H1 (cell line): ENCODE results near the gene DNAJC28. TPM values are rescaled to one million over a fixed set of nuclear protein-coding genes. Genes with fewer than 3 reads are reported as not detected.

Source experiments
- ASH2L ChIP-seq: fragments of 200-600, 300-600 bp; sonication (generic); IDR thresholded peaks from one replicate; pipeline ENCODE4 v1.7.1; 2017; ENCODE audit warnings: low read length
- CBX5 ChIP-seq: fragments of 300-800, 300-1000 bp; sonication (generic); IDR thresholded peaks from 2 replicates; pipeline ENCODE4 v1.7.1; 2016; ENCODE audit warnings: antibody characterized with exemption, low read length, low read depth
- CEBPB ChIP-seq: IDR thresholded peaks from 2 replicates; pipeline ENCODE4 v1.6.1; 2012; ENCODE audit warnings: low read depth, low read length
- E2F6 ChIP-seq: IDR thresholded peaks from 2 replicates; pipeline ENCODE4 v1.6.1; 2012; ENCODE audit warnings: inconsistent platforms
- GABPA ChIP-seq: IDR thresholded peaks from 2 replicates; pipeline ENCODE4 v1.6.1; 2011; ENCODE audit warnings: mild to moderate bottlenecking, low read length, moderate library complexity, borderline replicate concordance; ENCODE audit not compliant: insufficient read depth
- MAX ChIP-seq: IDR thresholded peaks from 2 replicates; pipeline ENCODE4 v1.6.1; 2012; ENCODE audit warnings: inconsistent platforms
- PHF8 ChIP-seq: fragments of 200-600 bp; sonication (generic); conservative IDR thresholded peaks from 2 replicates; pipeline ENCODE4 v1.7.1; 2012; ENCODE audit warnings: low read depth, mild to moderate bottlenecking, inconsistent platforms, low read length, moderate library complexity
- RBBP5 ChIP-seq: IDR thresholded peaks from 2 replicates; pipeline ENCODE4 v1.7.1; 2012; ENCODE audit warnings: low read depth, mild to moderate bottlenecking, inconsistent platforms, low read length, moderate library complexity, borderline replicate concordance
- RFX5 ChIP-seq: IDR thresholded peaks from 2 replicates; pipeline ENCODE4 v1.6.1; 2011; ENCODE audit warnings: low read depth, low read length, improper control_type of control experiment, borderline replicate concordance
- SAP30 ChIP-seq: fragments of 300-600 bp; sonication (generic); IDR thresholded peaks from 2 replicates; pipeline ENCODE4 v1.7.1; 2012; ENCODE audit warnings: low read length, moderate library complexity, mild to moderate bottlenecking, inconsistent platforms; ENCODE audit not compliant: insufficient read depth, insufficient replicate concordance
- SIN3A ChIP-seq, 2 experiments: IDR thresholded peaks in 1 of 2; conservative IDR thresholded peaks in 1 of 2; 2 replicates each; pipeline ENCODE4 v1.6.1; 2011 to 2012; ENCODE audit warnings: low read length in 2 of 2, improper control_type of control experiment in 1 of 2, low read depth in 1 of 2, mild to moderate bottlenecking in 1 of 2
- SP2 ChIP-seq: IDR thresholded peaks from 2 replicates; pipeline ENCODE4 v1.6.1; 2012; ENCODE audit warnings: mild to moderate bottlenecking, low read length, inconsistent platforms
- TAF7 ChIP-seq: optimal IDR thresholded peaks from 2 replicates; pipeline ENCODE3; 2011; ENCODE audit warnings: low read depth, mild to moderate bottlenecking, inconsistent platforms, low read length, moderate library complexity, borderline replicate concordance
- polyA plus RNA-seq, 7 experiments: library from polyadenylated mRNA; depleted of rRNA in 3 of 7; stranded (reverse) in 5 of 7; unstranded in 2 of 7; fragments of >200 nt in 5 of 7; fragments of 200-250 nt in 2 of 7; gene quantifications; 1 replicate in 5 of 7; 2 replicates in 1 of 7; 4 replicates in 1 of 7; pipeline versions ENCODE4 v1.2.1 to v1.2.3, GENCODE V29; 2011 to 2013; ENCODE audit warnings: missing spikeins in 2 of 7, mixed read lengths in 2 of 7
- total RNA-seq: library from RNA; stranded (reverse); fragmentation: NEBNext Ultra II Directional; extraction: Animal tissue kit (Norgen Biotek cat#: 25700); gene quantifications from 2 replicates; pipeline ENCODE4 v1.2.1, GENCODE V29; 2021
- TF ChIP-seq, protein P1 (sequence below), 3 experiments: IDR thresholded peaks; 1 replicate in 2 of 3; 2 replicates in 1 of 3; pipeline versions ENCODE4 v1.5.1 to v1.6.1; 2011; ENCODE audit warnings: low read length in 3 of 3, mild to moderate bottlenecking in 3 of 3, inconsistent platforms in 2 of 3, low read depth in 1 of 3, moderate library complexity in 1 of 3; ENCODE audit not compliant: insufficient read depth in 1 of 3; ENCODE audit errors: control extremely low read depth in 1 of 3

The DNAJC28 gene
- total and polyA plus RNA-seq, 2 of the 8 experiments (the other 6 are each of a cell fraction or from before 2014, with no cell fraction given) = 0.97 to 4.3 TPM

DNA sequence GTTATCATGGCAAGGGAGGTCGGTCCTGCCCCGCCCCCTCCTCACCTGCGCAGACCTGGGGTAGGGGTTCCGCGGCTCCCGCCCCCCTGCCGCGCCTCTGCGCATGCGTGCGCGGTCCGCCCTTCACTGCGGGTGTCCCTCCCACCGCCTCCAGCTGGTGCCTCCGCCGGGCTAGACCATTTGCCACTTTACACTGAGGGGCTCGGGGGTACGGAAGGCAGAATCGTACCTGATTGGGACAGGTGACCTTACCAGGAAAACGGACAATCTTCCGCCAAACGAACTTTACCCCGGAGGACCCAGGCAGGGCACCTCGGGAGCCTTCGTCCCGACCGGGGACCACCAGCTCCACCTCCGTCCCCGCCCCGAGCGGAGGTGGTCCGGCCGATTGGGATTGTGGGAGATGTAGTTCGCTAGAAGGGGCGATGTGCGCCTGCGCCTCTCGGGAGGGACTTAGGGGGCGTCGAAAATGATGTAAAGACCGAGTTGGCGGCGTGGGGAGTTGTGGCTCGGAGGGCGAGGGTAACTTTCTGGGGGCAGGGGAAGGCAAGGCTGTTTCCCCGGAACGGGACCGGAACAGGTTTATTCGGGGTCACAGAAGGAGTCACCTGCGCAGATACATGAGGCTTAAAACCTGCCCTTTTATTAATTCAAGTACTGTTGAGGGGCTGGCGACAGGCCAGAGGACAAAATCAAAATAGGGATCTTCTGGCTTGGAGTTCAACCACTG is at the start of gene DNAJC28 (continued):
- TF ChIP-seq SIN3A (conservative IDR thresholded peaks at IDR 0.05 in 1 of 2, IDR thresholded peaks at IDR 0.05 in 1 of 2; ENCODE audit: low read depth in 1 of 2, low read length in 2 of 2) (peak; percentile 11 to 70; a peak in 2 of 4 replicates), GABPA (no peak), RBBP5 (0 out of 2 replicates have a peak, but pooled peaks have one; percentile 64), MAX (peak; percentile 42), CEBPB (no peak), ASH2L (peak; percentile 86), SAP30 (no peak), TAF7 (peak; percentile 40), SP2 (no peak), PHF8 (peak; percentile 74), RFX5 (no peak), E2F6 (peak; percentile 4; the same call in 1 of the 2 replicates), CBX5 (no peak)
- TF ChIP-seq, protein P1, sequence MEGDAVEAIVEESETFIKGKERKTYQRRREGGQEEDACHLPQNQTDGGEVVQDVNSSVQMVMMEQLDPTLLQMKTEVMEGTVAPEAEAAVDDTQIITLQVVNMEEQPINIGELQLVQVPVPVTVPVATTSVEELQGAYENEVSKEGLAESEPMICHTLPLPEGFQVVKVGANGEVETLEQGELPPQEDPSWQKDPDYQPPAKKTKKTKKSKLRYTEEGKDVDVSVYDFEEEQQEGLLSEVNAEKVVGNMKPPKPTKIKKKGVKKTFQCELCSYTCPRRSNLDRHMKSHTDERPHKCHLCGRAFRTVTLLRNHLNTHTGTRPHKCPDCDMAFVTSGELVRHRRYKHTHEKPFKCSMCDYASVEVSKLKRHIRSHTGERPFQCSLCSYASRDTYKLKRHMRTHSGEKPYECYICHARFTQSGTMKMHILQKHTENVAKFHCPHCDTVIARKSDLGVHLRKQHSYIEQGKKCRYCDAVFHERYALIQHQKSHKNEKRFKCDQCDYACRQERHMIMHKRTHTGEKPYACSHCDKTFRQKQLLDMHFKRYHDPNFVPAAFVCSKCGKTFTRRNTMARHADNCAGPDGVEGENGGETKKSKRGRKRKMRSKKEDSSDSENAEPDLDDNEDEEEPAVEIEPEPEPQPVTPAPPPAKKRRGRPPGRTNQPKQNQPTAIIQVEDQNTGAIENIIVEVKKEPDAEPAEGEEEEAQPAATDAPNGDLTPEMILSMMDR (IDR thresholded peaks at IDR 0.05; ENCODE audit: control extremely low read depth in 1 of 3, insufficient read depth in 1 of 3, low read depth in 1 of 3, low read length in 3 of 3) = no peak
